ENCODE measurements around the gene LPP. TPM values are rescaled to one million over a fixed set of nuclear protein-coding genes. Genes with fewer than 3 reads are reported as not detected.

LPP gene
- total RNA-seq, 6 experiments from 2014 or later: 84.1 to 121 (median 102) TPM

- no peak for DNase-seq
- no peaks in the 10 kb centered on the region for H3K9me3 Mint-ChIP-seq
Observed at GRCh38 chr3:188306435-188307005, 152.6 kb downstream of the LPP start.

GRCh38 chr3:188309437-188310269, 155.7 kb downstream of the LPP start:
- Mint-ChIP-seq H3K36me3 (ENCODE audit: low read depth) (peaks cover 10% of the 10 kb centered on the region), H3K27me3 (ENCODE audit: insufficient read depth) (no peaks in the 10 kb centered on the region; the same call in 1 of the 2 replicates), H3K4me3 (no peak overlapping the region), H3K27ac (no peak overlapping the region; the same call in 1 of the 2 replicates), H3K9me3 (no peaks in the 10 kb centered on the region), H3K4me1 (ENCODE audit: low read depth) (peaks cover 22% of the 10 kb centered on the region)
- no peak for DNase-seq
- no peak for TF ChIP-seq CTCF (IDR thresholded peaks at IDR 0.05)

More at GRCh38 chr3:188306435-188307005, 152.6 kb downstream of the LPP start:
- Mint-ChIP-seq H3K27ac (no peak overlapping the region; the same call in 1 of the 2 replicates), H3K36me3 (ENCODE audit: low read depth) (peaks cover 16% of the 10 kb centered on the region), H3K4me3 (no peak overlapping the region), H3K4me1 (ENCODE audit: low read depth) (peaks cover 30% of the 10 kb centered on the region), H3K27me3 (ENCODE audit: insufficient read depth) (no peaks in the 10 kb centered on the region; the same call in 1 of the 2 replicates)
- no peak for TF ChIP-seq CTCF (IDR thresholded peaks at IDR 0.05)

GRCh38 chr3:188310270-188310710, 156.3 kb downstream of the LPP start:
- no peaks in the 10 kb centered on the region; the same call in 1 of the 2 replicates for H3K27me3 Mint-ChIP-seq (ENCODE audit: insufficient read depth)
- no peak for TF ChIP-seq CTCF (IDR thresholded peaks at IDR 0.05)
- H3K4me3 Mint-ChIP-seq: no peak overlapping the region
- H3K36me3 Mint-ChIP-seq (ENCODE audit: low read depth): peaks cover 10% of the 10 kb centered on the region
- H3K9me3 Mint-ChIP-seq: no peaks in the 10 kb centered on the region
- peaks cover 22% of the 10 kb centered on the region for H3K4me1 Mint-ChIP-seq (ENCODE audit: low read depth)
- H3K27ac Mint-ChIP-seq: no peak overlapping the region; the same call in 1 of the 2 replicates
- DNase-seq: no peak

- no peak for TF ChIP-seq CTCF (IDR thresholded peaks at IDR 0.05)
- no peaks in the 10 kb centered on the region for H3K27me3 Mint-ChIP-seq (ENCODE audit: insufficient read depth)
- peaks cover 46% of the 10 kb centered on the region for H3K4me1 Mint-ChIP-seq (ENCODE audit: low read depth)
- DNase-seq: no peak
- no peak overlapping the region for H3K4me3 Mint-ChIP-seq
- H3K9me3 Mint-ChIP-seq: no peaks in the 10 kb centered on the region
- peaks cover 4% of the 10 kb centered on the region for H3K36me3 Mint-ChIP-seq (ENCODE audit: low read depth)
- H3K27ac Mint-ChIP-seq: no peak overlapping the region
Observed at GRCh38 chr3:188315553-188315952, 161.6 kb downstream of the LPP start.

GRCh38 chr3:188316021-188316722, 162.2 kb downstream of the LPP start:
- H3K27ac Mint-ChIP-seq: peak overlapping the region; percentile 52
- no peaks in the 10 kb centered on the region for H3K27me3 Mint-ChIP-seq (ENCODE audit: insufficient read depth)
- no peak for DNase-seq
- peaks cover 1% of the 10 kb centered on the region; the same call in 1 of the 2 replicates for H3K36me3 Mint-ChIP-seq (ENCODE audit: low read depth)
- H3K4me3 Mint-ChIP-seq: no peak overlapping the region
- no peak for TF ChIP-seq CTCF (IDR thresholded peaks at IDR 0.05)
- peaks cover 51% of the 10 kb centered on the region for H3K4me1 Mint-ChIP-seq (ENCODE audit: low read depth)
- H3K9me3 Mint-ChIP-seq: no peaks in the 10 kb centered on the region

Data from HFFc6 (cell line).